H7 (cell line): ENCODE measurements around the gene ICOSLG. TPM values are rescaled to one million over a fixed set of nuclear protein-coding genes. Genes with fewer than 3 reads are reported as not detected.
"Not testable (repeated sequence)": the region's sequence is repeated elsewhere in the genome, so short reads cannot be mapped to it uniquely, and the experiment has no call there.

ENCODE experiments used
- DNase-seq: peaks from one replicate; pipeline ENCODE4 v3.0.0; 2012
- H3K27me3 ChIP-seq: 2 replicates; pipeline ENCODE4 v1.6.0; 2011; ENCODE audit warnings: mild to moderate bottlenecking, low read length; ENCODE audit not compliant: control insufficient read depth, insufficient read depth
- H3K36me3 ChIP-seq: replicated peaks from 2 replicates; pipeline ENCODE4 v1.5.1; 2011; ENCODE audit warnings: low read length; ENCODE audit not compliant: control insufficient read depth, insufficient read depth
- H3K4me3 ChIP-seq: 2 replicates; pipeline ENCODE4 v1.5.1; 2011; ENCODE audit warnings: low read depth, mild to moderate bottlenecking, control low read depth, low read length, moderate library complexity; ENCODE audit not compliant: insufficient read depth
- total RNA-seq: library from RNA; depleted of rRNA; stranded (reverse); fragments of >200 nt; shearing (Covaris generic); gene quantifications from 2 replicates; pipeline ENCODE4 v1.2.3, GENCODE V29; 2014; rRNA removed

The ICOSLG gene
- total RNA-seq, 1 experiment from 2014 or later, result 1.6 TPM

- not testable (repeated sequence) for H3K36me3 ChIP-seq, DNase-seq, H3K4me3 ChIP-seq, H3K27me3 ChIP-seq
Measured at GRCh38 chr21:44193108-44193507, 47.6 kb downstream of the ICOSLG start.

- not testable (repeated sequence) for H3K4me3 ChIP-seq, H3K27me3 ChIP-seq, DNase-seq, H3K36me3 ChIP-seq
Measured at GRCh38 chr21:44190349-44191271, 50.1 kb downstream of the ICOSLG start.

- DNase-seq, H3K27me3 ChIP-seq, H3K36me3 ChIP-seq, H3K4me3 ChIP-seq: not testable (repeated sequence)
Measured at GRCh38 chr21:44184862-44185261, 55.9 kb downstream of the ICOSLG start.

- not testable (repeated sequence) for H3K27me3 ChIP-seq, DNase-seq, H3K36me3 ChIP-seq, H3K4me3 ChIP-seq
Measured at GRCh38 chr21:44182202-44182601, 58.5 kb downstream of the ICOSLG start.

- H3K27me3 ChIP-seq, H3K4me3 ChIP-seq, DNase-seq, H3K36me3 ChIP-seq: not testable (repeated sequence)
Measured at GRCh38 chr21:44181506-44181905, 59.2 kb downstream of the ICOSLG start.

GRCh38 chr21:44176127-44176526, 64.6 kb downstream of the ICOSLG start:
- H3K4me3 ChIP-seq, H3K36me3 ChIP-seq, H3K27me3 ChIP-seq, DNase-seq: not testable (repeated sequence)

GRCh38 chr21:44175189-44175588, 65.6 kb downstream of the ICOSLG start:
- DNase-seq, result not testable (repeated sequence)

More at GRCh38 chr21:44175189-44175588, 65.6 kb downstream of the ICOSLG start:
- H3K4me3 ChIP-seq, H3K36me3 ChIP-seq, H3K27me3 ChIP-seq: not testable (repeated sequence)

Other genes starting within 250 kb of the ICOSLG start
- gene TRAPPC10, start 228.6 kb downstream of the ICOSLG start, total RNA-seq, result 24.8 and 34.5 TPM in 2 replicates
- gene PWP2, start 133.5 kb downstream of the ICOSLG start, total RNA-seq, result 4.1 and 8.6 TPM in 2 replicates
- 6.1 and 13.9 TPM in 2 replicates for gene GATD3, start 107.3 kb downstream of the ICOSLG start, total RNA-seq
- 2.9 and 8.2 TPM in 2 replicates for gene DNMT3L, start 21.0 kb upstream of the ICOSLG start, total RNA-seq
- 0.07 and 0.31 TPM in 2 replicates for gene AIRE, start 44.9 kb upstream of the ICOSLG start, total RNA-seq
- gene PFKL, start 59.1 kb upstream of the ICOSLG start, total RNA-seq, result 149 and 158 TPM in 2 replicates
- 17.2 and 20.3 TPM in 2 replicates for gene CFAP410, start 98.4 kb upstream of the ICOSLG start, total RNA-seq
- 0.42 and 0.48 TPM in 2 replicates for gene TRPM2, start 112.7 kb upstream of the ICOSLG start, total RNA-seq
- gene LRRC3, start 214.6 kb upstream of the ICOSLG start, total RNA-seq, result 3.8 and 4.6 TPM in 2 replicates